ENCODE measurements around the gene SAP25.

SAP25 gene

DNA sequence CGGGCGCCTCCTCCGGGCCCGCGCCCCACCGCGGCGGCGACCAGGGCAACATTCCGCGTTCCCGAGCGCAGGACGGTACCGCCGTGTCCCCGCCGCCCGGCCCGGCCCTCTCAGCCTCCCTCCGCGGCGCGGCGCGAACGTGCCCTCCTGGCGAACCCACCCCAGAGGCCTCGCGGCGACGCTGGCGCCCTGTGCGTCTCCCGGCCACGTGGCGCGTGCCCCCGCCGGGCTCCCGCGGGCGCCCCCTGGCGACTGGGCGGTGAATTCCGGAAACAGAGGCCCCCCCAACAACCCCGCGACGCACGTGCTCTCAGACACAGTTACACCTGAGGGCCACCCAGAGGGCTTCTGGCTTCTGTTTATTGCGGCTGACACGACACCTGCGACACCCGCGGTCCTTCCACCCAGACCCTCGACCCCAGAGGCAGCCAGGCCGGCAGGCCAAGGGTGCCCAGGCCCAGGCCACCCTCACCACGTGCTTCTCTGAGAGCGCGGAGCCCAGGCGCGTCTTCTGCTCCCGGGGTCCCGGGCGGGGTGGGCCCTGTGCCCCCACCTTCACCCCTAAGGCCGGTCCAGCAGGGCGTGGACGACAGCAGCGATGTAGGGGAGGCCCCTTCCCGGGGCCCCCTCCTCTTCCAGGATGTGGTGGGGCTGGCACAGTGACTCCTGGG lies at the start of gene SAP25:
Gene SAP25, minus strand, starts transcription at position 210 of the 671 bp plus-strand sequence. Its CDS starts 158 bp downstream, at position 52.
- no peak for DNase-seq (ENCODE audit: low read depth)

GRCh38 chr7:100621554-100621953 lies 47.9 kb upstream of the SAP25 start:
- no peak overlapping the region for H3K4me3 ChIP-seq (ENCODE audit: low read depth, low read length)
- DNase-seq (ENCODE audit: low read depth): no peak
- TF ChIP-seq, protein P1, sequence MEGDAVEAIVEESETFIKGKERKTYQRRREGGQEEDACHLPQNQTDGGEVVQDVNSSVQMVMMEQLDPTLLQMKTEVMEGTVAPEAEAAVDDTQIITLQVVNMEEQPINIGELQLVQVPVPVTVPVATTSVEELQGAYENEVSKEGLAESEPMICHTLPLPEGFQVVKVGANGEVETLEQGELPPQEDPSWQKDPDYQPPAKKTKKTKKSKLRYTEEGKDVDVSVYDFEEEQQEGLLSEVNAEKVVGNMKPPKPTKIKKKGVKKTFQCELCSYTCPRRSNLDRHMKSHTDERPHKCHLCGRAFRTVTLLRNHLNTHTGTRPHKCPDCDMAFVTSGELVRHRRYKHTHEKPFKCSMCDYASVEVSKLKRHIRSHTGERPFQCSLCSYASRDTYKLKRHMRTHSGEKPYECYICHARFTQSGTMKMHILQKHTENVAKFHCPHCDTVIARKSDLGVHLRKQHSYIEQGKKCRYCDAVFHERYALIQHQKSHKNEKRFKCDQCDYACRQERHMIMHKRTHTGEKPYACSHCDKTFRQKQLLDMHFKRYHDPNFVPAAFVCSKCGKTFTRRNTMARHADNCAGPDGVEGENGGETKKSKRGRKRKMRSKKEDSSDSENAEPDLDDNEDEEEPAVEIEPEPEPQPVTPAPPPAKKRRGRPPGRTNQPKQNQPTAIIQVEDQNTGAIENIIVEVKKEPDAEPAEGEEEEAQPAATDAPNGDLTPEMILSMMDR (conservative IDR thresholded peaks at IDR 0.05; ENCODE audit: low read depth, low read length): no peak

More for the DNA sequence above, at the start of gene SAP25:
- TF ChIP-seq, protein P1 (conservative IDR thresholded peaks at IDR 0.05; ENCODE audit: low read depth, low read length): peak; percentile 7
- no peak within 1 kb of the TSS for H3K4me3 ChIP-seq (ENCODE audit: low read depth, low read length)

- H3K4me3 ChIP-seq (ENCODE audit: low read depth, low read length): no peak overlapping the region
- TF ChIP-seq, protein P1 (conservative IDR thresholded peaks at IDR 0.05; ENCODE audit: low read depth, low read length): no peak
- no peak for DNase-seq (ENCODE audit: low read depth)
Observed at GRCh38 chr7:100620804-100621203, 47.1 kb upstream of the SAP25 start.

GRCh38 chr7:100620239-100620638 lies 46.5 kb upstream of the SAP25 start:
- no peak overlapping the region for H3K4me3 ChIP-seq (ENCODE audit: low read depth, low read length)
- TF ChIP-seq, protein P1 (conservative IDR thresholded peaks at IDR 0.05; ENCODE audit: low read depth, low read length): no peak
- DNase-seq (ENCODE audit: low read depth): no peak

DNA sequence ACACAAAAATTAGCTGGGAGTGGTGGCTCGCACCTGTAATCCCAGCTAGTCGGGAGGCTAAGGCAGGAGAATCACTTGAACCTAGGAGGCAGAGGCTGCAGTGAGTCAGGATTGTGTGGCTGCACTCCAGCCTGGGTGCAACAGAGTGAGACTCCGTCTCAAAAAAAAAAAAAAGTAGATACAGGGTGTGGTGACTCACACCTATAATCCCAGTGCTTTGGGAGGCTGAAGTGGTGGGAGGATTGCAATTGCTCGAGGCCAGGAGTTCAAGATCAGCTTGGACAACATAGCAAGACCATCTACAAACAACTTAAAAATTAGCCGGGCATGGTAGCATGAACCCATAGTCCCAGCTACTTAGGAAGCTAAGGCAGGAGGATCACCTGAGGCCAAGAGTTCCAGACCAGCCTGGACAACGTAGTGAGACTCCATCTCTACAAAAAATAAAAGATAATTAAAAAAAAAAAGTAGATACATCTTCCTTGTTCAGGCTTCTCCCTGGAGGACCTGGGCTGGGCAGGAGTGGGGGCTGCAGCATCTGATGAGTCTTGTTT lies 40.7 kb upstream of the SAP25 start:
- TF ChIP-seq, protein P1 (conservative IDR thresholded peaks at IDR 0.05; ENCODE audit: low read depth, low read length): no peak

DNA sequence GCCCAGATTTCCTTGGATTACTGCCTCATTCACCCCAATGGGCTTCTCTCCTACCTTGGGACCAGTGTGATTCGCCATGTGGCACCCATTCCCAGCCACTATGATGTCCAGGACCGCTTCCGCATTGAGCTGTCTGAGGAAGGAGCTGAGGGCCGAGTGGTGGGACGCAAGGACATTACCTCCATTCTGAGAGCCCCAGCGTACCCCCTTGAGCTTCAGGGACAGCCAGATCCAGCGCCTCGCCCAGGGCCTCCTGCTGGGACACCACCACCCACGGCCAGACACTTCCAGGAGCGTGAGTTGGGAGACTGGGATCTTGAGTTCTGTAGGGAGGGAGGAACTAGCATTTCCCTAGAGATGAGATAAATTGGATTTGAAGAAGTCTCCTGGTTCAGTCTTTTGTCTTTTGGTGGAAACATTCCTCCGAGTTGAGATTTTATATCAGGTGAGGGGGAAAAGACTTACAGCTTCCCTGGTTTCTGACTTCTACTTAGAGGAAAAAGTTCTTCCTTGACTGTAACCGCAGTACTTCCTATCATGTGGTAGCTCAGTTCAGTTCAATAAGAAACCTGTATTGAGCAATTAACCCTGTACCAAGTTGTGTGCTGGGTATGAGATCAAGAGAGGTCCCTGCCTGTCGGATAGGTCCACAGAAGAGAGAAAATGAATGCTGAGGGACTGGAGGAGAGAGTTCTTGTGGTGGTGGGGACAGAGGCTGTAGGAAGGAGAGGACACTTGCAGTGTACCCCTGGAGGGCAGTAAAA lies 39.9 kb upstream of the SAP25 start:
- TF ChIP-seq, protein P1 (conservative IDR thresholded peaks at IDR 0.05; ENCODE audit: low read depth, low read length): no peak
- DNase-seq (ENCODE audit: low read depth): no peak
- H3K4me3 ChIP-seq (ENCODE audit: low read depth, low read length): peak overlapping the region; percentile 82

More for the DNA sequence above, 40.7 kb upstream of the SAP25 start:
- H3K4me3 ChIP-seq (ENCODE audit: low read depth, low read length): no peak overlapping the region
- no peak for DNase-seq (ENCODE audit: low read depth)

Measured in choroid plexus epithelial cell (primary cell).